ENCODE data around the gene FTSJ3. TPM values are rescaled to one million over a fixed set of nuclear protein-coding genes. Genes with fewer than 3 reads are reported as not detected.
A peak's percentile ranks its signal among the peaks of the same experiment; 100 is the strongest.
"Not testable (repeated sequence)": the region's sequence is repeated elsewhere in the genome, so short reads cannot be mapped to it uniquely, and the experiment has no call there.

The FTSJ3 gene
- total RNA-seq, 4 donors from 2014 or later: 37.8 to 64.7 (median 47.2) TPM

GRCh38 chr17:63859257-63859656, 31.8 kb upstream of the FTSJ3 start:
- Histone ChIP-seq H3K4me3 (replicated peaks in 1 of 3) (no peak overlapping the region), H3K4me1 (peaks cover 4 to 5% of the 10 kb centered on the region in 2 donors), H3K27me3 (no peaks in the 10 kb centered on the region), H3K36me3 (no peaks in the 10 kb centered on the region), H3K27ac (no peak overlapping the region), H3K9me3 (no peaks in the 10 kb centered on the region)
- 83 to 88% methylated on average over 3 of the region's 3 CpGs for WGBS, 2 donors
- intact Hi-C loops (cut with DNase I): no loop called here
- TF ChIP-seq CTCF (IDR thresholded peaks at IDR 0.05): no peak
- no peak for TF ChIP-seq POLR2A (IDR thresholded peaks at IDR 0.05)
- no peak for DNase-seq

- DNase-seq; intact Hi-C loops (cut with DNase I): not testable (repeated sequence)
Measured at GRCh38 chr17:63856425-63856824, 29.0 kb upstream of the FTSJ3 start.

GRCh38 chr17:63855185-63855584, 27.7 kb upstream of the FTSJ3 start:
- no peaks in the 10 kb centered on the region for H3K9me3 ChIP-seq
- no peak overlapping the region for H3K27ac ChIP-seq
- intact Hi-C loops (cut with DNase I): no loop called here
- H3K4me3 ChIP-seq (replicated peaks in 1 of 3): no peak overlapping the region
- DNase-seq: no peak
- TF ChIP-seq CTCF (IDR thresholded peaks at IDR 0.05): no peak
- no peak for TF ChIP-seq POLR2A (IDR thresholded peaks at IDR 0.05)
- H3K36me3 ChIP-seq: no peaks in the 10 kb centered on the region
- H3K27me3 ChIP-seq: no peaks in the 10 kb centered on the region
- peaks cover 4 to 13% of the 10 kb centered on the region in 2 donors for H3K4me1 ChIP-seq
- 83 to 87% methylated on average over 8 of the region's 8 CpGs for WGBS, 2 donors

More at GRCh38 chr17:63856425-63856824, 29.0 kb upstream of the FTSJ3 start:
- H3K9me3 ChIP-seq; H3K4me3 ChIP-seq (replicated peaks in 1 of 3); H3K27me3 ChIP-seq; H3K27ac ChIP-seq; H3K36me3 ChIP-seq: not testable (repeated sequence)
- WGBS, 2 donors: 94 to 95% methylated on average over 8 of the region's 8 CpGs
- H3K4me1 ChIP-seq: peaks cover 4 to 13% of the 10 kb centered on the region in 2 donors

- H3K36me3 ChIP-seq: no peaks in the 10 kb centered on the region
- peaks cover 4 to 13% of the 10 kb centered on the region in 2 donors for H3K4me1 ChIP-seq
- no peaks in the 10 kb centered on the region for H3K27me3 ChIP-seq
- DNase-seq: peak; percentile 41 to 43
- TF ChIP-seq POLR2A (IDR thresholded peaks at IDR 0.05): no peak
- TF ChIP-seq CTCF (IDR thresholded peaks at IDR 0.05): no peak
- intact Hi-C loops (cut with DNase I): no loop called here
- WGBS, 2 donors: 29 to 41% methylated on average over 5 of the region's 5 CpGs
- H3K27ac ChIP-seq: no peak overlapping the region
- H3K9me3 ChIP-seq: no peaks in the 10 kb centered on the region
- H3K4me3 ChIP-seq (replicated peaks in 1 of 3): no peak overlapping the region
Measured at GRCh38 chr17:63854709-63855108, 27.2 kb upstream of the FTSJ3 start.

- peaks cover 4 to 13% of the 10 kb centered on the region in 2 donors for H3K4me1 ChIP-seq
- no peaks in the 10 kb centered on the region for H3K27me3 ChIP-seq
- no peak overlapping the region for H3K4me3 ChIP-seq (replicated peaks in 1 of 3)
- H3K9me3 ChIP-seq: no peaks in the 10 kb centered on the region
- H3K36me3 ChIP-seq: no peaks in the 10 kb centered on the region
- H3K27ac ChIP-seq: no peak overlapping the region
- DNase-seq: no peak
- TF ChIP-seq CTCF (IDR thresholded peaks at IDR 0.05) (no peak), POLR2A (IDR thresholded peaks at IDR 0.05) (no peak)
- WGBS, 2 donors: 92 to 98% methylated on average over 2 of the region's 2 CpGs
- intact Hi-C loops (cut with DNase I): no loop called here
Measured at GRCh38 chr17:63853260-63853659, 25.8 kb upstream of the FTSJ3 start.

- DNase-seq: no peak
- Histone ChIP-seq H3K27me3 (no peaks in the 10 kb centered on the region), H3K4me3 (replicated peaks in 1 of 3) (no peak overlapping the region), H3K27ac (no peak overlapping the region), H3K36me3 (no peaks in the 10 kb centered on the region), H3K4me1 (peaks cover 4 to 13% of the 10 kb centered on the region in 2 donors), H3K9me3 (no peaks in the 10 kb centered on the region)
- 90 to 93% methylated on average over 9 of the region's 9 CpGs for WGBS, 2 donors
- intact Hi-C loops (cut with DNase I): no loop called here
- no peak for TF ChIP-seq CTCF (IDR thresholded peaks at IDR 0.05)
- TF ChIP-seq POLR2A (IDR thresholded peaks at IDR 0.05): no peak
Measured at GRCh38 chr17:63850401-63850800, 22.9 kb upstream of the FTSJ3 start.
